ENCODE data around the gene ESRRA. TPM values are rescaled to one million over a fixed set of nuclear protein-coding genes. Genes with fewer than 3 reads are reported as not detected.

Gene ESRRA
- total and polyA plus RNA-seq, 10 of the 15 experiments (the other 5 are each of a cell fraction or from before 2014, with no cell fraction given), result 0.32 to 48.9 (median 12.6) TPM

- no peak for TF ChIP-seq SP1 (IDR thresholded peaks at IDR 0.05; ENCODE audit: low read depth, low read length)
- no peak for TF ChIP-seq USF2 (IDR thresholded peaks at IDR 0.05; ENCODE audit: borderline replicate concordance, low read depth, low read length)
- TF ChIP-seq, protein P1, sequence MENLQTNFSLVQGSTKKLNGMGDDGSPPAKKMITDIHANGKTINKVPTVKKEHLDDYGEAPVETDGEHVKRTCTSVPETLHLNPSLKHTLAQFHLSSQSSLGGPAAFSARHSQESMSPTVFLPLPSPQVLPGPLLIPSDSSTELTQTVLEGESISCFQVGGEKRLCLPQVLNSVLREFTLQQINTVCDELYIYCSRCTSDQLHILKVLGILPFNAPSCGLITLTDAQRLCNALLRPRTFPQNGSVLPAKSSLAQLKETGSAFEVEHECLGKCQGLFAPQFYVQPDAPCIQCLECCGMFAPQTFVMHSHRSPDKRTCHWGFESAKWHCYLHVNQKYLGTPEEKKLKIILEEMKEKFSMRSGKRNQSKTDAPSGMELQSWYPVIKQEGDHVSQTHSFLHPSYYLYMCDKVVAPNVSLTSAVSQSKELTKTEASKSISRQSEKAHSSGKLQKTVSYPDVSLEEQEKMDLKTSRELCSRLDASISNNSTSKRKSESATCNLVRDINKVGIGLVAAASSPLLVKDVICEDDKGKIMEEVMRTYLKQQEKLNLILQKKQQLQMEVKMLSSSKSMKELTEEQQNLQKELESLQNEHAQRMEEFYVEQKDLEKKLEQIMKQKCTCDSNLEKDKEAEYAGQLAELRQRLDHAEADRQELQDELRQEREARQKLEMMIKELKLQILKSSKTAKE (IDR thresholded peaks at IDR 0.05; ENCODE audit: low read depth, poor library complexity, severe bottlenecking), result no peak
- no peak for TF ChIP-seq KLF5 (IDR thresholded peaks at IDR 0.05; ENCODE audit: partially characterized antibody)
- no peak for TF ChIP-seq BHLHE40 (IDR thresholded peaks at IDR 0.05; ENCODE audit: borderline replicate concordance in 1 of 2, low read depth in 2 of 2, low read length in 1 of 2)
- TF ChIP-seq NFIC (IDR thresholded peaks at IDR 0.05; ENCODE audit: low read depth, low read length), result no peak
- TF ChIP-seq, protein P2, sequence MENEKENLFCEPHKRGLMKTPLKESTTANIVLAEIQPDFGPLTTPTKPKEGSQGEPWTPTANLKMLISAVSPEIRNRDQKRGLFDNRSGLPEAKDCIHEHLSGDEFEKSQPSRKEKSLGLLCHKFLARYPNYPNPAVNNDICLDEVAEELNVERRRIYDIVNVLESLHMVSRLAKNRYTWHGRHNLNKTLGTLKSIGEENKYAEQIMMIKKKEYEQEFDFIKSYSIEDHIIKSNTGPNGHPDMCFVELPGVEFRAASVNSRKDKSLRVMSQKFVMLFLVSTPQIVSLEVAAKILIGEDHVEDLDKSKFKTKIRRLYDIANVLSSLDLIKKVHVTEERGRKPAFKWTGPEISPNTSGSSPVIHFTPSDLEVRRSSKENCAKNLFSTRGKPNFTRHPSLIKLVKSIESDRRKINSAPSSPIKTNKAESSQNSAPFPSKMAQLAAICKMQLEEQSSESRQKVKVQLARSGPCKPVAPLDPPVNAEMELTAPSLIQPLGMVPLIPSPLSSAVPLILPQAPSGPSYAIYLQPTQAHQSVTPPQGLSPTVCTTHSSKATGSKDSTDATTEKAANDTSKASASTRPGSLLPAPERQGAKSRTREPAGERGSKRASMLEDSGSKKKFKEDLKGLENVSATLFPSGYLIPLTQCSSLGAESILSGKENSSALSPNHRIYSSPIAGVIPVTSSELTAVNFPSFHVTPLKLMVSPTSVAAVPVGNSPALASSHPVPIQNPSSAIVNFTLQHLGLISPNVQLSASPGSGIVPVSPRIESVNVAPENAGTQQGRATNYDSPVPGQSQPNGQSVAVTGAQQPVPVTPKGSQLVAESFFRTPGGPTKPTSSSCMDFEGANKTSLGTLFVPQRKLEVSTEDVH (IDR thresholded peaks at IDR 0.05; ENCODE audit: low read depth, partially characterized antibody), result no peak
- TF ChIP-seq ZNF24 (IDR thresholded peaks at IDR 0.05), result no peak
- no peak for TF ChIP-seq CBX3 (IDR thresholded peaks at IDR 0.05; ENCODE audit: borderline replicate concordance, low read depth)
- TF ChIP-seq ZNF384 (IDR thresholded peaks at IDR 0.05; ENCODE audit: borderline replicate concordance, low read depth, low read length), result no peak
- TF ChIP-seq SMAD5 (IDR thresholded peaks at IDR 0.05; ENCODE audit: low read depth), result no peak
- no peak for TF ChIP-seq IRF4 (IDR thresholded peaks at IDR 0.05; ENCODE audit: low read depth, low read length)
Observed at GRCh38 chr11:64295760-64296159, 9.6 kb upstream of the ESRRA start (continued).
